ENCODE data around the gene MRPS18A.

The MRPS18A gene

GRCh38 chr6:43678341-43678740 lies 9.2 kb downstream of the MRPS18A start:
- DNase-seq (ENCODE audit: insufficient read length, low spot score) (no peak), FAIRE-seq (no peak)
- TF ChIP-seq SPI1 (IDR thresholded peaks at IDR 0.05; ENCODE audit: low read depth, low read length) (no peak), PAX5 (IDR thresholded peaks at IDR 0.05; ENCODE audit: insufficient read depth, low read length, severe bottlenecking) (no peak), POLR2AphosphoS5 (IDR thresholded peaks at IDR 0.05; ENCODE audit: low read depth, low read length) (no peak), POLR2A (IDR thresholded peaks at IDR 0.05; ENCODE audit: low read depth, low read length) (no peak), POU2F2 (IDR thresholded peaks at IDR 0.05; ENCODE audit: low read depth, low read length) (no peak), TAF1 (IDR thresholded peaks at IDR 0.05; ENCODE audit: low read depth, low read length) (no peak)

GRCh38 chr6:43677759-43678158 lies 9.8 kb downstream of the MRPS18A start:
- DNase-seq (ENCODE audit: insufficient read length, low spot score) = no peak
- TF ChIP-seq SPI1 (IDR thresholded peaks at IDR 0.05; ENCODE audit: low read depth, low read length) = no peak
- no peak for TF ChIP-seq TAF1 (IDR thresholded peaks at IDR 0.05; ENCODE audit: low read depth, low read length)
- no peak for TF ChIP-seq POLR2AphosphoS5 (IDR thresholded peaks at IDR 0.05; ENCODE audit: low read depth, low read length)
- TF ChIP-seq PAX5 (IDR thresholded peaks at IDR 0.05; ENCODE audit: insufficient read depth, low read length, severe bottlenecking) = no peak
- no peak for TF ChIP-seq POLR2A (IDR thresholded peaks at IDR 0.05; ENCODE audit: low read depth, low read length)
- TF ChIP-seq POU2F2 (IDR thresholded peaks at IDR 0.05; ENCODE audit: low read depth, low read length) = no peak
- FAIRE-seq = no peak

- TF ChIP-seq SPI1 (IDR thresholded peaks at IDR 0.05; ENCODE audit: low read depth, low read length) = no peak
- TF ChIP-seq POLR2AphosphoS5 (IDR thresholded peaks at IDR 0.05; ENCODE audit: low read depth, low read length) = no peak
- no peak for TF ChIP-seq TAF1 (IDR thresholded peaks at IDR 0.05; ENCODE audit: low read depth, low read length)
- no peak for TF ChIP-seq PAX5 (IDR thresholded peaks at IDR 0.05; ENCODE audit: insufficient read depth, low read length, severe bottlenecking)
- no peak for TF ChIP-seq POLR2A (IDR thresholded peaks at IDR 0.05; ENCODE audit: low read depth, low read length)
- no peak for TF ChIP-seq POU2F2 (IDR thresholded peaks at IDR 0.05; ENCODE audit: low read depth, low read length)
- no peak for DNase-seq (ENCODE audit: insufficient read length, low spot score)
- no peak for FAIRE-seq
Measured at GRCh38 chr6:43676962-43677606, 10.5 kb downstream of the MRPS18A start.

- DNase-seq (ENCODE audit: insufficient read length, low spot score) (no peak), FAIRE-seq (no peak)
- TF ChIP-seq TAF1 (IDR thresholded peaks at IDR 0.05; ENCODE audit: low read depth, low read length) (no peak), POLR2A (IDR thresholded peaks at IDR 0.05; ENCODE audit: low read depth, low read length) (no peak), PAX5 (IDR thresholded peaks at IDR 0.05; ENCODE audit: insufficient read depth, low read length, severe bottlenecking) (no peak), POU2F2 (IDR thresholded peaks at IDR 0.05; ENCODE audit: low read depth, low read length) (no peak), SPI1 (IDR thresholded peaks at IDR 0.05; ENCODE audit: low read depth, low read length) (no peak), POLR2AphosphoS5 (IDR thresholded peaks at IDR 0.05; ENCODE audit: low read depth, low read length) (no peak)
Measured at GRCh38 chr6:43674921-43675320, 12.7 kb downstream of the MRPS18A start.

- FAIRE-seq = no peak
Measured at GRCh38 chr6:43674291-43674690, 13.3 kb downstream of the MRPS18A start.

GRCh38 chr6:43673444-43674084 lies 14.0 kb downstream of the MRPS18A start:
- FAIRE-seq = no peak
- TF ChIP-seq TAF1 (IDR thresholded peaks at IDR 0.05; ENCODE audit: low read depth, low read length) (no peak), POLR2A (IDR thresholded peaks at IDR 0.05; ENCODE audit: low read depth, low read length) (no peak), POLR2AphosphoS5 (IDR thresholded peaks at IDR 0.05; ENCODE audit: low read depth, low read length) (no peak), POU2F2 (IDR thresholded peaks at IDR 0.05; ENCODE audit: low read depth, low read length) (no peak), PAX5 (IDR thresholded peaks at IDR 0.05; ENCODE audit: insufficient read depth, low read length, severe bottlenecking) (no peak), SPI1 (IDR thresholded peaks at IDR 0.05; ENCODE audit: low read depth, low read length) (no peak)
- no peak for DNase-seq (ENCODE audit: insufficient read length, low spot score)

More at GRCh38 chr6:43674291-43674690, 13.3 kb downstream of the MRPS18A start:
- no peak for DNase-seq (ENCODE audit: insufficient read length, low spot score)
- TF ChIP-seq POLR2AphosphoS5 (IDR thresholded peaks at IDR 0.05; ENCODE audit: low read depth, low read length) = no peak
- TF ChIP-seq TAF1 (IDR thresholded peaks at IDR 0.05; ENCODE audit: low read depth, low read length) = no peak
- no peak for TF ChIP-seq POU2F2 (IDR thresholded peaks at IDR 0.05; ENCODE audit: low read depth, low read length)
- no peak for TF ChIP-seq SPI1 (IDR thresholded peaks at IDR 0.05; ENCODE audit: low read depth, low read length)
- no peak for TF ChIP-seq PAX5 (IDR thresholded peaks at IDR 0.05; ENCODE audit: insufficient read depth, low read length, severe bottlenecking)
- TF ChIP-seq POLR2A (IDR thresholded peaks at IDR 0.05; ENCODE audit: low read depth, low read length) = no peak

- no peak for TF ChIP-seq POLR2A (IDR thresholded peaks at IDR 0.05; ENCODE audit: low read depth, low read length)
- TF ChIP-seq POU2F2 (IDR thresholded peaks at IDR 0.05; ENCODE audit: low read depth, low read length) = no peak
- no peak for TF ChIP-seq TAF1 (IDR thresholded peaks at IDR 0.05; ENCODE audit: low read depth, low read length)
- TF ChIP-seq SPI1 (IDR thresholded peaks at IDR 0.05; ENCODE audit: low read depth, low read length) = no peak
- TF ChIP-seq POLR2AphosphoS5 (IDR thresholded peaks at IDR 0.05; ENCODE audit: low read depth, low read length) = no peak; the same call in 1 of the 2 replicates
- TF ChIP-seq PAX5 (IDR thresholded peaks at IDR 0.05; ENCODE audit: insufficient read depth, low read length, severe bottlenecking) = no peak
- no peak for DNase-seq (ENCODE audit: insufficient read length, low spot score)
- FAIRE-seq = no peak
Measured at GRCh38 chr6:43671801-43672690, 15.5 kb downstream of the MRPS18A start.

- TF ChIP-seq SPI1 (IDR thresholded peaks at IDR 0.05; ENCODE audit: low read depth, low read length) (no peak), POLR2AphosphoS5 (IDR thresholded peaks at IDR 0.05; ENCODE audit: low read depth, low read length) (no peak), POU2F2 (IDR thresholded peaks at IDR 0.05; ENCODE audit: low read depth, low read length) (no peak), POLR2A (IDR thresholded peaks at IDR 0.05; ENCODE audit: low read depth, low read length) (no peak), TAF1 (IDR thresholded peaks at IDR 0.05; ENCODE audit: low read depth, low read length) (no peak), PAX5 (IDR thresholded peaks at IDR 0.05; ENCODE audit: insufficient read depth, low read length, severe bottlenecking) (no peak)
- no peak for FAIRE-seq
- no peak for DNase-seq (ENCODE audit: insufficient read length, low spot score)
Measured at GRCh38 chr6:43671011-43671800, 16.4 kb downstream of the MRPS18A start.

Data from GM12891 (cell line).